Natural killer cell (primary cell): ENCODE data around the gene MCEE. TPM values are rescaled to one million over a fixed set of nuclear protein-coding genes. Genes with fewer than 3 reads are reported as not detected.

Experiments used
- ATAC-seq, 3 donors: fragments of 150-1000 bp in 2 of 3; fragments of 200-7000 bp in 1 of 3; cut with Tn5 transposase; 1 replicate in 1 of 3; 2 replicates in 2 of 3; pipeline ENCODE4 v1.10.0; 2021; ENCODE audit warnings: mild to moderate bottlenecking in 2 of 3, moderate library complexity in 2 of 3
- DNase-seq, 2 donors: peaks; one replicate each; pipeline versions ENCODE4 v3.0.0 to v3.0.0-alpha.2; 2013 to 2021; ENCODE audit warnings: mixed read lengths in 1 of 2
- H3K27ac ChIP-seq: one replicate; pipeline ENCODE4 v1.5.1; 2013; ENCODE audit warnings: mild to moderate bottlenecking, low read length
- H3K27me3 ChIP-seq: one replicate; pipeline ENCODE4 v1.6.1; 2013; ENCODE audit warnings: low read length; ENCODE audit not compliant: control insufficient read depth, insufficient read depth
- H3K36me3 ChIP-seq: one replicate; pipeline ENCODE4 v1.6.1; 2013; ENCODE audit warnings: low read length; ENCODE audit not compliant: control insufficient read depth, insufficient read depth
- H3K4me1 ChIP-seq: one replicate; pipeline ENCODE4 v1.6.1; 2013; ENCODE audit warnings: low read length; ENCODE audit not compliant: control insufficient read depth, insufficient read depth
- H3K4me3 ChIP-seq: one replicate; pipeline ENCODE4 v1.5.1; 2013; ENCODE audit warnings: low read length
- H3K9me3 ChIP-seq: one replicate; pipeline ENCODE4 v1.6.1; 2013; ENCODE audit warnings: low read length; ENCODE audit not compliant: control insufficient read depth, insufficient read depth
- H3K27ac Mint-ChIP-seq, 2 donors: one replicate each; pipeline ENCODE4 v1.8.0; 2022; ENCODE audit warnings: mild to moderate bottlenecking in 2 of 2, mixed read lengths in 2 of 2, moderate library complexity in 1 of 2
- H3K27me3 Mint-ChIP-seq, 2 donors: one replicate each; pipeline ENCODE4 v1.8.0; 2022; ENCODE audit warnings: low read depth in 2 of 2, mixed read lengths in 2 of 2
- H3K36me3 Mint-ChIP-seq: one replicate; pipeline ENCODE4 v1.8.0; 2022; ENCODE audit warnings: mixed read lengths
- H3K4me1 Mint-ChIP-seq, 2 donors: one replicate each; pipeline ENCODE4 v1.8.0; 2022; ENCODE audit warnings: mixed read lengths in 2 of 2
- H3K4me3 Mint-ChIP-seq: one replicate; pipeline ENCODE4 v1.8.0; 2022; ENCODE audit warnings: mild to moderate bottlenecking, moderate library complexity, mixed read lengths
- H3K9me3 Mint-ChIP-seq, 2 donors: one replicate each; pipeline ENCODE4 v1.8.0; 2022; ENCODE audit warnings: mixed read lengths in 2 of 2
- CTCF ChIP-seq: fragments of 200-600 bp; IDR thresholded peaks from one replicate; pipeline ENCODE4 v1.8.0; 2022; ENCODE audit warnings: antibody characterized with exemption
- WGBS: methylation state at CpG from one replicate; pipeline ENCODE4 v1.1.7; 2013; ENCODE audit warnings: missing lambda C conversion rate; ENCODE audit not compliant: insufficient coverage; 5-methylcytosine and 5-hydroxymethylcytosine counted together
- intact Hi-C: fragments of 100-400 bp; cut with micrococcal nuclease; formaldehyde crosslinking; loops from one replicate; pipeline ENCODE4 v1.14.2; 2022
- total RNA-seq, 4 donors: library from RNA; stranded (reverse); fragments of 120-200 nt in 1 of 4; gene quantifications; one replicate each; pipeline versions ENCODE4 v1.2.3 to v1.2.4, GENCODE V29; 2013 to 2022

The MCEE gene
- total RNA-seq, 3 donors from 2014 or later (not counting 1 experiment from before 2014, with no cell fraction given) = 8.4 to 10.4 (median 8.7) TPM

DNA sequence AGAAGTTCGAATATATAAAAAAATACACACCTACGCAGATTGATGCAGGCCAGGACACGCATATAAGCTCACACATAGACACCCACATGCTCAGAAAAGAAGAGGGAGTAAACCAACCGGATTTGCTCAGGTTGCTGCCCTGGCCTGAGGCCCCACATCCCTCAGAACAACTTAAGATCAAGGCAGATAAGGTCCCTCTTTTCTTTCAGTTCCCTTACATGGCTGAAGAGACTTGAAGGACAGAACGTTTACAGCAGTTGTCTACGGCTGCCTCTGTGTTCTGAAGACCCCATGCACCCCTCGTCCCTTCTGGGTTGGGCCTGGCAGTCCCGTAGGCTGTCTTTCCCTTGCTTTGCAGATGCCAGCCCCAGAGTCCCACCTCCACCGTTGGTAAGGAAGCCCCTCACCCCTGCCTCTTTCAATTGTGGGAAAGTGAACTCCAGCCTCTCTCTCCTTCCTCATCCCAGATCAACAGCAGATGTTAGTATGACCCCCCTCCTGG is 65.9 kb downstream of the MCEE start:
- DNase-seq (no peak), ATAC-seq (no peak)
- H3K4me1 ChIP-seq = peaks cover 11% of the 10 kb centered on the region
- Mint-ChIP-seq H3K4me3 (no peak overlapping the region), H3K36me3 (no peaks in the 10 kb centered on the region), H3K27ac (peak overlapping the region in 1 of 2 donors; percentile 17), H3K9me3 (no peaks in the 10 kb centered on the region), H3K4me1 (peaks cover 22 to 23% of the 10 kb centered on the region in 2 donors), H3K27me3 (peaks cover 12 to 22% of the 10 kb centered on the region in 2 donors)
- peak overlapping the region; percentile 59 for H3K27ac ChIP-seq
- H3K4me3 ChIP-seq = no peak overlapping the region
- no peak for TF ChIP-seq CTCF
- no peaks in the 10 kb centered on the region for H3K9me3 ChIP-seq
- WGBS = 58% methylated on average over 9 of the region's 9 CpGs
- no peaks in the 10 kb centered on the region for H3K27me3 ChIP-seq
- no peaks in the 10 kb centered on the region for H3K36me3 ChIP-seq
- intact Hi-C loops = no loop called here

GRCh38 chr2:71063216-71063615 is 66.8 kb downstream of the MCEE start:
- H3K4me1 Mint-ChIP-seq = peaks cover 13 to 14% of the 10 kb centered on the region in 2 donors
- TF ChIP-seq CTCF = no peak
- no peaks in the 10 kb centered on the region for H3K27me3 ChIP-seq
- intact Hi-C loops = no loop called here
- H3K9me3 Mint-ChIP-seq = no peaks in the 10 kb centered on the region
- no peak overlapping the region for H3K27ac ChIP-seq
- peaks cover 12 to 25% of the 10 kb centered on the region in 2 donors for H3K27me3 Mint-ChIP-seq
- H3K4me3 Mint-ChIP-seq = no peak overlapping the region
- no peaks in the 10 kb centered on the region for H3K36me3 Mint-ChIP-seq
- DNase-seq (no peak), ATAC-seq (no peak)
- 83% methylated on average over 1 of the region's 1 CpG for WGBS
- no peak overlapping the region for H3K27ac Mint-ChIP-seq
- peaks cover 6% of the 10 kb centered on the region for H3K4me1 ChIP-seq
- no peaks in the 10 kb centered on the region for H3K9me3 ChIP-seq
- no peak overlapping the region for H3K4me3 ChIP-seq
- no peaks in the 10 kb centered on the region for H3K36me3 ChIP-seq

DNA sequence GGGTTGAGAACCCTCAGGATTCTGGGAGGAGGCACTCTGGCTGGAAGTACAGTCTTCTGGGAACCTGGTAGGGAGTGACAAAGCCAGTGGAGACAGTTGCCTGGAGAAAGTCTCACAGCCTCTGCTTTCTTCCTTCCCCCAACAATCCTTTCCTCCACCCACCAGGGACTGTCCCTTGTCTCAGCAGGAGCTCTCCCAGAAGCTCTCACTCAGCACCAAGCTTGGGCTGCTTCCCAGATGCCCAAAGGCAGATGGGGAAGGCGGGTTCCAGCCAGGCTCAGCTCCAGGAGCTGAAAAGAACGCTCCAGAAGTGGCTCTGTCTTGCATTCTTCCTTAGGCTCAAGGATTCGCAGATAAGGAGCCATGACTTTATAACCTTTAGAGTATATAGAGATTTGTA is 69.2 kb downstream of the MCEE start:
- Mint-ChIP-seq H3K27me3 (peaks cover 12 to 25% of the 10 kb centered on the region in 2 donors), H3K9me3 (no peaks in the 10 kb centered on the region), H3K4me3 (no peak overlapping the region), H3K27ac (no peak overlapping the region), H3K36me3 (no peaks in the 10 kb centered on the region), H3K4me1 (no peaks in the 10 kb centered on the region)
- 90% methylated on average over 3 of the region's 3 CpGs for WGBS
- no peak overlapping the region for H3K27ac ChIP-seq
- DNase-seq (no peak), ATAC-seq (no peak)
- TF ChIP-seq CTCF = no peak
- intact Hi-C loops = no loop called here
- H3K9me3 ChIP-seq = no peaks in the 10 kb centered on the region
- no peaks in the 10 kb centered on the region for H3K27me3 ChIP-seq
- no peaks in the 10 kb centered on the region for H3K36me3 ChIP-seq
- no peaks in the 10 kb centered on the region for H3K4me1 ChIP-seq
- no peak overlapping the region for H3K4me3 ChIP-seq

GRCh38 chr2:71060211-71060610 is 69.8 kb downstream of the MCEE start:
- no peak for TF ChIP-seq CTCF
- Mint-ChIP-seq H3K27me3 (peaks cover 12 to 25% of the 10 kb centered on the region in 2 donors), H3K4me3 (no peak overlapping the region), H3K36me3 (no peaks in the 10 kb centered on the region), H3K4me1 (no peaks in the 10 kb centered on the region), H3K9me3 (no peaks in the 10 kb centered on the region), H3K27ac (no peak overlapping the region)
- WGBS = 88% methylated on average over 2 of the region's 2 CpGs
- Histone ChIP-seq H3K36me3 (no peaks in the 10 kb centered on the region), H3K4me3 (no peak overlapping the region), H3K9me3 (no peaks in the 10 kb centered on the region), H3K27ac (no peak overlapping the region), H3K4me1 (no peaks in the 10 kb centered on the region), H3K27me3 (no peaks in the 10 kb centered on the region)
- DNase-seq = no peak
- no peak for ATAC-seq
- intact Hi-C loops = no loop called here
